ENCODE data around the gene RAD51B. TPM values are rescaled to one million over a fixed set of nuclear protein-coding genes. Genes with fewer than 3 reads are reported as not detected.
A peak's percentile ranks its signal among the peaks of the same experiment; 100 is the strongest.

The RAD51B gene
- total RNA-seq, 6 experiments from 2014 or later, result 2.7 to 5.8 (median 4.3) TPM

GRCh38 chr14:68610251-68610793 is 790.7 kb downstream of the RAD51B start:
- intact Hi-C loops (cut with DNase I), result no loop called here
- DNase-seq, result no peak
- WGBS (ENCODE audit: insufficient coverage, low coverage, low lambda C conversion rate, missing lambda C conversion rate), result 93% methylated on average over 8 of the region's 8 CpGs
- Histone ChIP-seq H3K27me3 (no peaks in the 10 kb centered on the region), H3K9me3 (peaks cover 0 to 14% (median 5%) of the 10 kb centered on the region in 4 donors), H3K36me3 (no peaks in the 10 kb centered on the region), H3K27ac (no peak overlapping the region), H3K4me3 (no peak overlapping the region), H3K4me1 (peaks cover 0 to 20% (median 3%) of the 10 kb centered on the region in 4 donors)
- peak in 2 of 4 donors; percentile 30 to 48 for ATAC-seq
- TF ChIP-seq, protein P1, sequence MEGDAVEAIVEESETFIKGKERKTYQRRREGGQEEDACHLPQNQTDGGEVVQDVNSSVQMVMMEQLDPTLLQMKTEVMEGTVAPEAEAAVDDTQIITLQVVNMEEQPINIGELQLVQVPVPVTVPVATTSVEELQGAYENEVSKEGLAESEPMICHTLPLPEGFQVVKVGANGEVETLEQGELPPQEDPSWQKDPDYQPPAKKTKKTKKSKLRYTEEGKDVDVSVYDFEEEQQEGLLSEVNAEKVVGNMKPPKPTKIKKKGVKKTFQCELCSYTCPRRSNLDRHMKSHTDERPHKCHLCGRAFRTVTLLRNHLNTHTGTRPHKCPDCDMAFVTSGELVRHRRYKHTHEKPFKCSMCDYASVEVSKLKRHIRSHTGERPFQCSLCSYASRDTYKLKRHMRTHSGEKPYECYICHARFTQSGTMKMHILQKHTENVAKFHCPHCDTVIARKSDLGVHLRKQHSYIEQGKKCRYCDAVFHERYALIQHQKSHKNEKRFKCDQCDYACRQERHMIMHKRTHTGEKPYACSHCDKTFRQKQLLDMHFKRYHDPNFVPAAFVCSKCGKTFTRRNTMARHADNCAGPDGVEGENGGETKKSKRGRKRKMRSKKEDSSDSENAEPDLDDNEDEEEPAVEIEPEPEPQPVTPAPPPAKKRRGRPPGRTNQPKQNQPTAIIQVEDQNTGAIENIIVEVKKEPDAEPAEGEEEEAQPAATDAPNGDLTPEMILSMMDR (IDR thresholded peaks at IDR 0.05), result no peak
- TF ChIP-seq POLR2A (IDR thresholded peaks at IDR 0.05), result no peak

DNA sequence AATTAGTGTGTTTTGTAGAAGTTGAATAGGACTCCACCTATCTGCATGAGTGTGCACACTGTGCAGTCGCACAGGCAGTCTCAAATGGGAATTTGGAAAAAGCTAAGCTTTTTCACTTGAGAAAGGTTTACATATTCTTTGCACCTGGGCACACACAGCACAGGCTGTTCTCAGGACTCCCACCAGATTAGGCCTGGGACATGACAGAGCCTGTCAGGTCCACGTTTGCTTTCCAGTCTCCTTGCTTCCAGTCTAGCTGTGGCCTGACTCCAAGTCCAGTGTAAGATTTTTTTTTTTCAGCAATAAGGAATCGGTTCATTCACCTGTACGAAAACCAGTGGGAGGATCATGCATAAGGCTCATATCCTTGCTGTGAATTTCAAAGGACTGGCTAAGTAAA is 792.0 kb downstream of the RAD51B start:
- WGBS (ENCODE audit: insufficient coverage, low coverage, low lambda C conversion rate, missing lambda C conversion rate), result 70% methylated on average over 3 of the region's 4 CpGs
- TF ChIP-seq POLR2A (IDR thresholded peaks at IDR 0.05), result no peak
- TF ChIP-seq, protein P1 (IDR thresholded peaks at IDR 0.05), result no peak
- no peak for DNase-seq
- Histone ChIP-seq H3K27me3 (no peaks in the 10 kb centered on the region), H3K4me1 (peaks cover 0 to 20% (median 3%) of the 10 kb centered on the region in 4 donors), H3K9me3 (peaks cover 0 to 22% (median 11%) of the 10 kb centered on the region in 4 donors), H3K4me3 (no peak overlapping the region), H3K36me3 (no peaks in the 10 kb centered on the region), H3K27ac (peak overlapping the region in 1 of 3 donors; percentile 10)
- ATAC-seq, result no peak
- intact Hi-C loops (cut with DNase I), result no loop called here

DNA sequence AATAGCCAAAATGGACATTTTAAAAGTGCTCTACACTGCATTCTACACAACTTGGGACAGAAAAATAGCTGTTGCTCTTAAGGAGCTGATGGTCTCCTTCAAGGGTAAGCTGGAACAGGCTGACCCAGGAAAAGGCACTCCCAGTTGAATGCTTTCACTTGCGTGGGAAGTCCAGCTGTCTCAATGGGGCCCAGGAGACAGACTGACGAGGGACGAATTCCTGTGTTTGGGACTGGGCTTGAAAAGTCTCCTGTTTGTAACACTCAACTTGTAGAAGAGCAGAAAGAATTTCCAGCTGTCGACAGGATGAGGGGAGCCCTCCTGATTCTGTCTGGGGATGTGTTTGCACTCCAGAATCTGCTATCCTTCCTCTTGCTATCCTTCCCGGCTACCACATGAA is 792.5 kb downstream of the RAD51B start:
- intact Hi-C loops (cut with DNase I), result no loop called here
- Histone ChIP-seq H3K36me3 (no peaks in the 10 kb centered on the region), H3K27ac (peak overlapping the region in 1 of 3 donors; percentile 10), H3K4me1 (peaks cover 0 to 16% (median 3%) of the 10 kb centered on the region in 4 donors), H3K27me3 (no peaks in the 10 kb centered on the region), H3K4me3 (no peak overlapping the region), H3K9me3 (peaks cover 0 to 27% (median 13%) of the 10 kb centered on the region in 4 donors)
- TF ChIP-seq, protein P1 (IDR thresholded peaks at IDR 0.05), result no peak
- no peak for TF ChIP-seq POLR2A (IDR thresholded peaks at IDR 0.05)
- ATAC-seq (no peak), DNase-seq (no peak)
- WGBS (ENCODE audit: insufficient coverage, low coverage, low lambda C conversion rate, missing lambda C conversion rate), result 84% methylated on average over 5 of the region's 5 CpGs

DNA sequence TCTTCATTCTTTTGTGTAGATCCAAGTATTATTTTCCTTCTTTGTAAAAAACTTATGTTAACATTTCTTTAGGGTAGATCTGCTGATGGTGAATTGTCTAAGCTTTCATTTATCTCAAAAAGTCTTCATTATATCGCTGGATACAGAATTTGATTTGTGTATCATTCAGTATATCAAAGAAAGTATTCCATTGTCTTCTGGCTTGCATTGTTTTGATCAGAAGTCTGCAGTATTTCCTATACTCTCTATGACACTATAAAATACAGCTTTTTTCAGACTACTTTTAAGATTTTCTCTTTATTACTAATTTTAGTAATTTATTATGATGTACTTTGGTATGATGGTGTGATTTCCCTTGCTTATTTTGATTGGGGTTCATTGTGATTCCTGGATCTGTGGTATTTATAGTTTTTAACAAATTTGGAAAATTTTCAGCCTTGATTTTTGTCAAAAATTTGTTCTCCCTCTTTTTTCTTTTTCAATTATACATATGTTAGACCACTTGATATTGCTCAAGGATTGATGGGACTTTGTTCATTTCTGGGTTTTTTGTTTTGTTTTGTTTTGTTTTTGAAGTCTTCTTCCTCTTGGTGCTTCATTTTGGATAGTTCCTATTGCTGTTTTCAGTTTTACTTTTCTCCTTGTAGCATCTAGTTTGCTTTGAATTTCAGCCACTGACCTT is 796.8 kb downstream of the RAD51B start:
- Histone ChIP-seq H3K9me3 (peaks cover 0 to 31% (median 14%) of the 10 kb centered on the region in 4 donors), H3K27me3 (no peaks in the 10 kb centered on the region), H3K4me3 (no peak overlapping the region), H3K36me3 (no peaks in the 10 kb centered on the region), H3K4me1 (peaks cover 0 to 6% (median 0%) of the 10 kb centered on the region in 4 donors), H3K27ac (no peak overlapping the region)
- TF ChIP-seq, protein P1 (IDR thresholded peaks at IDR 0.05), result no peak
- no peak for TF ChIP-seq POLR2A (IDR thresholded peaks at IDR 0.05)
- no peak for DNase-seq
- intact Hi-C loops (cut with DNase I), result no loop called here
- 57% methylated on average over 1 of the region's 1 CpG for WGBS (ENCODE audit: insufficient coverage, low coverage, low lambda C conversion rate, missing lambda C conversion rate)
- ATAC-seq, result no peak
